NCI-H1694 treated with DMSO at 0.1 percent for 48 hours (cell line): ENCODE data around the gene PAAF1.

ENCODE experiments used
- DNase-seq: peaks from one replicate; lab custom pipeline; 2025; lab: John Stamatoyannopoulos, UW

The PAAF1 gene

DNA sequence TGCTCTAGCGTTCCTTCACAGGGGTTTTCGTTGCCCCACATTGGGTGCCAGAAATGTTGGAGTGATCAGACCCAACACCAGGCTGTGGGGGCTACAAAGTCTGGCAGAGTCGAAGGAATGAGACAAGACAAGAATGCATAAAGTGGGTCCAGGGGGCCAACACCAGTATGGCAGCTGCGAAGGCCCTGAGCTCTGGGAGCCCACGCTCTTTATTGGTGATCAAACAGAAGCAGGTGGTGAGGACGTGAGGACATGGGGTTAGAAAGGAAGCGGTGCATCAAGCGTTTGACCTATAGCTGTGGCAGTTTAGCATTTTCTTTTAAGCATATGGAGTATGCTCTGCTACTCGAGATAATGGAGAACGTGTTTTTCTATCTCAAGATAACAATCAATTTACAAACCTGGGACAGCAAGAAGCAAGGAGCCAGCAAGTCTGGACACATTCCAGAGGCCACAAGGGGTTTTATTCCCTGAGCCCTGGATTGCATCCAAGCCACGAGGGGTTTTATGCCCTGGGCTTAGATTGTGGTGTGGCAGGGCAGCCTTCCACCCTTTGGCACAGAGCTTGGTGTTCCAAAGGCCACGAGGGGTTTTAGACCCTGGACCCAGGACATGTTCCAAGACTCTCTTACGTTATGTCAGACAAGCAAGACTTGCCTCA is 70.1 kb downstream of the PAAF1 start:
- no peak for DNase-seq

DNA sequence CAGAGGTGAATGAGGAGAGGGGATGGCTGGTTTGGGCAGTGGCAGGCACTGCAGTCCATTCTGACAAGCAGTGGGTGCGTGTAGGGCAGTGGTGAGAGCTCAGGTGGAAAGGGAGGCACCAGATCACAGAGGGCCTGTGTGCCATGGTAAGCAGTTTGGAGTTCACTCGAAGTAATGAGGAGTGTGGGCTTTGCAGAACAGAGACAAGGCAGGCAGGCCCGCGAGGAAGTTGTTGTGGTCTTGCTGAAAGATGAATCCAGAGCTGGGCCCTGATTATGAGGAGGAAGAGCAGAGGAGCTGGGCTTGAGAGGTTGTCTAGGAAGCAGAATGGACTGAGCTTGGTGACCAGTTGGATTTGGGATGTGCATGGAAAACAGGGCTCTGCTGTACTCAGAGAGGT is 72.4 kb downstream of the PAAF1 start:
- no peak for DNase-seq

- DNase-seq, result no peak
Measured at GRCh38 chr11:73949912-73950311, 73.1 kb downstream of the PAAF1 start.

DNA sequence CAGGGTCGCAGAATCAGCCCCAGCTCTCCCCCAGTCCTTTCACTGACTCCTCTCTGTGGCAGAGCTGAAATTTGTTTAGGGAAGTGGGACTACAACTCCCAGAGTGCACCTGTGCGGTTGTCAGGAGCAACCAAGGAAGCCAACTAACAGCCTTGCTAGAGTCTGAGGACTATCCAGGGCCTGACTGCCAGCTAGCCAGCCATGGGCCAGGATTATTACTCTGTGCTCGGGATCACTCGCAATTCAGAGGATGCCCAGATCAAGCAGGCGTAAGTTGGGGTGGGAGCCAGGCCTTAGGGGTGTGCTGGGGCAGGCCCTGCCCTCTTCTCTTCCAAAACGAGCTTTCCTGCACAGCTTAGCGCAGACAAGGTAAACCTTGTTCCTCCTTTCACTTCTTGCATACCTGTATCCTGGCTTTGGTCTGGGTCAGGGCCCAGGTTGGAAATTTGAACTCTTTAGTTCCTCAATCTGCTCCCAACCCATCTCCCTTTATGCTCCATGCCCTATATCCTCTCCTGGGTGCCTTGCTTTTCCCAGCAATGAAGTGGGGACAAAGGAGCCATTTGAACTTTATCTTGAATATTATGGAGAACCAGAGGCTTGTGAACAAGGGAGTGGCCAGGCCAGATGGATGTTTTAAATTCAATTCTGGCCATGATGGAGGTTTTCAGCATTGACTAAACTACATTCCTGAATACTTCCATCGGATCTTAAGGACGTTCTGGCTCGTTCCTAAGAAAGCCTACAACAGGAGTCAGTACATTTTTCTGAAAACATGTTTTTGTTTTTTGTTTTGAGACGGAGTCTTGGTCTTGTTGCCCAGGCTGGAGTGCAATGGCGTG is 74.3 kb downstream of the PAAF1 start, which contains the start of gene DNAJB13:
Gene DNAJB13, plus strand, starts transcription at position 158 of the 842 bp plus-strand sequence. Its CDS starts 44 bp downstream, at position 202.
- no peak for DNase-seq

GRCh38 chr11:73951797-73952196 is 75.0 kb downstream of the PAAF1 start:
- no peak for DNase-seq

DNA sequence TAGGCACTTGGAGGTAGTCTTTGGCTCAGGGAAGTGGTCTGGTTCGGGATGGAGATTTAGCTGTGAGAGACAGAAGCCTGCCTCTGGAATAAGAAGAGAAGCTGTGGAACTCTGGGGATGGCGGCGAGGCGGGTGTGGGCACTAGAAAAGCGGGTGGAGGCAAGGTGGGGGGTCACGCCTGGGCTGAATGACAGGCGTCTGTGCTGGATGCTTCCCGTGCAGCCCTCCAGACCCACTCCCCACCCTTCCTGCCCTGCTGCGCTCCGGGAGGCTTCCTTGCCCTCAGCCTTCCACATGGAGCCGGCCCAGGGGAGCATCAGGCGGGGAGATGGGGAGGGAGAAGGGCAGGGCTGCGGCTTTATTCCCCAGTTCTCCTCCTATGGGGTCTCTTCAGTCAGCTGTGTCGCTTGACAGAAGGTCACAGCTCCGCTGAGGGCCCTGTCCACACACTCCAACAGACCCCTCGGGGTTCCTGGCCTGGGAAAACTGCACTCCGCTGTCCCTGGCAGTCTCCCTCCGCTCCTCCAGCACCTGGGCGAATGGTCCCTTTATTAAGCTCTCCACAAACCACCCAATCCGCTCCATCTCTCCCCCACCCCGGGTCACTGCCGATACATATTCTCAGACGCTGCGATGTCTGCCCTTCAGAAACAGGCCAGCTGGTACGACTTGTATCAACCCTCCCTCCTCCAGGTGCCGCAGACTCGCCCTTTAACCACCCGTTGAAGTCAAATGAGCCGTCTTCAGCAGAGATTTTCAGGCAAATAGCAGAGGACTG is 80.3 kb downstream of the PAAF1 start:
- DNase-seq, result no peak

DNA sequence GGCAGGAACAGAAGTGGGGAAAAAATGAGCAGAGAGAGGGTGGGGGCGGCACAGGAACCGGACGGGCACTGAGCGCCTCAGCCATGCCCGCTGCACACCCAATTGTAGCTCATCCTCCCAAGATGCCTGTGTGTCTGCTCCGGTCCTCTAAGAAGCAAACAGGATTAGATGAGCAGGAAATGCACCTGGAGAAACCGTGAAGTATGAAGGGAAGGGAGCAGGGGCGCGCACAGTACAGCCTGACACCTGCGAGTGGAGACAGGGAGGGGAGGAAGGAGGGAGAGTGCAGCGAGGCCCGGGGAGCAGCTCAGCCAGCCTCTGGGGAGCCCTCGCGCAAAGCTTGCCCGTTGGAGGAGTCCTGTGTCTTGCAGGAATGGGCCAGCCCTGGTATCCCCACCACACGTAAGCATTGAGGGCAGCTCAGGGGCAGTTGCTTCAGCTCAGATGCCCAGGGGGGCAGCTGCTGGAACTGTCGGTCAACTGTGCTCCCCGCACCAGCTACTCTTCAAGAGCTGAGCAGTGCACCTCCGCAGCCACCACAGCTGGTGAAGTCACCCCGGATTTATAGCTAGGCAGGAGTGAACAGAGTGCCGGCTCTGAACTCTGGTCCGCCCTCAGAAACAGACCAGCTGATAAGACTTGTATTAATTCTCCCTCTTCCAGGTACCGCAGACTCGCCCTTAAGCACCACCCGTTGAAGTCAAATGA is 81.0 kb downstream of the PAAF1 start:
- no peak for DNase-seq

DNA sequence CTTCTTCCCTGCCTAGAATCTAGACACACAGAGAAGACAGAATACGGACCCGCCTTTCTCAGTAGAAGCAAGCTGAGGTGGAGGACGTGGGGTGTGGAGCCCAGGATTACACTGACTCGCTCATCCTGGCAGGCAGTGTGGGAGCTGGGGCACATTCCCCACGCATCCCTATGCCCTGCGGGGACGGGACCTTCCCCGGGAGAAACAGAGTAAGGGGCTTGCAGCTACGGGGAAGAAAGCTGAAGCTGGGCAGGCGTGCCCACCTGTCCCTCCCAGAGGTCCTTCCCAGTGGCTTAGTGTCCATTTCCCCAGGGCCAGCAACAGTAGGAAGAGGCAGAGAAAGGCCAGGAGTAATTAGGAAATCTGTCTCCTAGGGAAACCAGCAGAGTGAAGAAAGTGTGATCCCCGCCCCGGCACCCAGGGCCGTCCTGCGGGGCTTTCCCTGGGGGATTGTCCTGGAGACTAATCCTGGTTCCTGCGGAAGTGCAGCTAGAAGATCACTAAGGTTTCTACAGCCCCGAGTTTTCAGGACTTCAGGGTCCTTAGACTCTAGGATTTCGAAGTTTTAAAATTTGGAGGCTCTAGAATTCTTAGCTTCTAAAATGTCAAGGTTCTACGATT is 81.8 kb downstream of the PAAF1 start:
- DNase-seq, result no peak

- DNase-seq, result no peak
Measured at GRCh38 chr11:73961321-73961720, 84.5 kb downstream of the PAAF1 start.

DNA sequence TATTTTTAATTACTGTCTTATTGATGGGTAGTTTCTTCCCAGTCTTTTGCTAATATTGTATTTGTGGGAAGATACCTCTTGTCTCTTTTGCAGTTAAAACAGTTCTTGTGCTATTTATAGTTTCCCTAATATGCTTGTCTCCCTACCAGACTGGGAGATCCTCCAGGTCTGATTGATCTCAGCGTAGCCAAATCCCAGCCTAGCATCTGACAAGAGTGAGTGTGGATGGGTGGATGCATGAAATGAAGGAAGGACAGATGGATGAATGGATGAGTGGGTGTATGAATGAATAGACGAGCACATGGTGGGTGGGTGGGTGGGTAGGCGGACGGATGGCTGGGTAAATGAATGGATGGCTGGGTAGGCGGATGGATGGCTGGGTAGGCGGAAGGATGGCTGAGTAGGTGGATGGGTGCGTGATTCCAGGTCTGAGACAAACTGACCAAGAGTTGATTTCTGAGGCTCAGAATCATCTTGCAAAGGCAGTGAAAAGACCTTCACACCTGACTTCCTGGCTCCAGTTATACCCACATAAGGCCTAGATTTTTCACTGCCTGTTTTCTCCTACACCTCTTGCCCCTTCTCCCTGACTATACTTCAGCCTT is 85.4 kb downstream of the PAAF1 start:
- DNase-seq, result no peak

DNA sequence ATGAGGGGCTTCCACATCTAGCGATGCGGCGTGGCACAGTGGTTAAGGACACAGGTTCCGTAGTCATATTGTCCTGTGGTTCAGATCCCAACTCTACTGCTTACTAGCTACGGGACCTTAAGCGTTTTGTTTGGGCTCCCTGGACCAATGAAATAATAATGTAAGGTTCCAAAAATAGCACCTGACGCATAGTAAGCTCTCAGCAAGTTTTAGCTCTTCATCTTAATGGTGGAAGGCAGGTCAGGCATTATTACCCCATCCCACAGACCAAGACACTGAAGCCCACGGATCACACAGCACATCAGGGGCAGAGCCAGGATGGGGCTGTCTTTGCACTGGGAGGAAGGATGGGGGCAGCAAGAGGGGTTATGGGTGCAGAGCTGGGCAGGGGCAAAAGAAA is 87.1 kb downstream of the PAAF1 start:
- DNase-seq, result no peak

GRCh38 chr11:73965076-73965763 is 88.4 kb downstream of the PAAF1 start:
- DNase-seq, result no peak

- no peak for DNase-seq
Measured at GRCh38 chr11:73965764-73966121, 88.9 kb downstream of the PAAF1 start.

- no peak for DNase-seq
Measured at GRCh38 chr11:73968356-73968966, 91.7 kb downstream of the PAAF1 start.

GRCh38 chr11:73969091-73969490 is 92.3 kb downstream of the PAAF1 start:
- DNase-seq, result no peak

- DNase-seq, result no peak
Measured at GRCh38 chr11:73969991-73970800, 93.4 kb downstream of the PAAF1 start.

DNA sequence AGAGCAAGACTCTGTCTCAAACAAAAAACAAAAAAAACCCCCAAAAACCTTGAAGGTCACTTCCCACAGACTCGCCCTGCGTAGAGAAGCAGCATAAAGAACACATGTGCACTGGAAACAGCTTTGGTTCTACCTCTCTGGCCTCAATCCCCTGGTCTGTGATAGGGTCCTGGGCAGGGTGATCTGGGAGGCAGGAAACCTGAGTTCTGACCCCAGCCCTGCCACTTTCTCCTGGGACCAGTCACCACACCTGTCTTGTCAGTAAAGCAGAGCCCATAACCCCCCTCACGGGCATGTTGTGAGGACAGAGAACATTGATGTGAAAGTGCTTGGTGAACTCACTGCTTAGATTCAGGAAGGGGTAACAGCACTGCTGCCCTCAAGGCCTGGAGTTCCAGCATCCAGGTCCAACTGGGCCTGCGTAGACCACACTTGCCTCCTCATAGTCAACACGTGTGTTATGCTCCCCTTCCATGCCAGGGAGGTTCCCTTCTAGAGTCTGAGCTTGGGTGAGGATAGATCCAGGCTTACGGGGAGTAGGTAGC is 94.4 kb downstream of the PAAF1 start:
- DNase-seq, result no peak

- no peak for DNase-seq
Measured at GRCh38 chr11:73972187-73972586, 95.4 kb downstream of the PAAF1 start.
